Testis (tissue), 2 donors: Measurements from ENCODE around the gene NOS1AP.

Source experiments
- POLR2A ChIP-seq: fragments of 450-650 bp; IDR thresholded peaks from one replicate; pipeline ENCODE4 v1.6.1; 2017; ENCODE audit warnings: antibody characterized with exemption, mild to moderate bottlenecking, moderate library complexity
- TF ChIP-seq, protein P1 (sequence below), 3 experiments: fragments of 450-650 bp in 2 of 3; fragments of 200-600 bp in 1 of 3; sonication (generic) in 1 of 3; IDR thresholded peaks; one replicate each; pipeline ENCODE4 v1.5.1; 2016 to 2019; ENCODE audit warnings: antibody characterized with exemption in 3 of 3, mild to moderate bottlenecking in 2 of 3, moderate library complexity in 1 of 3

DNA sequence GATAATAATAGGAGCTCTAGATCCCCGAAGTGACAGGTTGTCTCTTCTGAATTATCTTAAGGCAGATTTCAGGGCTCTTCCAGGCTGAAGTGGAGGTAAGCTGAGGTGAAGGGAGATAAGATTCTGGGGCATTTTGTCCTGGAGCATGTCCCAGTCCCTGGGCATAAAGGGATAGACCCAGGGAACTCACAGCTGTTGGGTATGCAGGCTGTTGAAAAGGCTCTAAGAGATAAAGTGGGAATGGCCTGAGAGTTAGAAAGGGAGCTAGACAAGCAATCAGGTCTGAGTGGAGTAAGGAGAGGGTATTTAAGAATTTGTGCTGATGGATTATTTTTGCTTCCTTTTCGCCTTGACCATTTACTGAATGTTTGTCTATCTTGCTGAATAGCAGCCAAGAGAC, 123.7 kb downstream of the NOS1AP start:
- TF ChIP-seq, protein P1, sequence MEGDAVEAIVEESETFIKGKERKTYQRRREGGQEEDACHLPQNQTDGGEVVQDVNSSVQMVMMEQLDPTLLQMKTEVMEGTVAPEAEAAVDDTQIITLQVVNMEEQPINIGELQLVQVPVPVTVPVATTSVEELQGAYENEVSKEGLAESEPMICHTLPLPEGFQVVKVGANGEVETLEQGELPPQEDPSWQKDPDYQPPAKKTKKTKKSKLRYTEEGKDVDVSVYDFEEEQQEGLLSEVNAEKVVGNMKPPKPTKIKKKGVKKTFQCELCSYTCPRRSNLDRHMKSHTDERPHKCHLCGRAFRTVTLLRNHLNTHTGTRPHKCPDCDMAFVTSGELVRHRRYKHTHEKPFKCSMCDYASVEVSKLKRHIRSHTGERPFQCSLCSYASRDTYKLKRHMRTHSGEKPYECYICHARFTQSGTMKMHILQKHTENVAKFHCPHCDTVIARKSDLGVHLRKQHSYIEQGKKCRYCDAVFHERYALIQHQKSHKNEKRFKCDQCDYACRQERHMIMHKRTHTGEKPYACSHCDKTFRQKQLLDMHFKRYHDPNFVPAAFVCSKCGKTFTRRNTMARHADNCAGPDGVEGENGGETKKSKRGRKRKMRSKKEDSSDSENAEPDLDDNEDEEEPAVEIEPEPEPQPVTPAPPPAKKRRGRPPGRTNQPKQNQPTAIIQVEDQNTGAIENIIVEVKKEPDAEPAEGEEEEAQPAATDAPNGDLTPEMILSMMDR (IDR thresholded peaks at IDR 0.05): no peak
- no peak for TF ChIP-seq POLR2A
